Erythroblast (primary cell): Measurements from ENCODE around the gene TIGD1.

Experiments
- GATA1 ChIP-seq: IDR thresholded peaks from 2 replicates; pipeline ENCODE4 v1.6.1; 2011; ENCODE audit warnings: low read depth, mild to moderate bottlenecking, control low read depth, low read length, moderate library complexity
- POLR2A ChIP-seq: IDR thresholded peaks from 2 replicates; pipeline ENCODE4 v1.6.1; 2011; ENCODE audit warnings: mild to moderate bottlenecking, low read length

GRCh38 chr2:232535761-232536530, 14.4 kb downstream of the TIGD1 start:
- TF ChIP-seq POLR2A (no peak), GATA1 (no peak)
